GM12892 (cell line): ENCODE results near the gene GPR18.

Experiments used
- POLR2A ChIP-seq: IDR thresholded peaks from 2 replicates; pipeline ENCODE4 v1.6.1; 2011; ENCODE audit warnings: low read depth, low read length, control low read depth
- POLR2AphosphoS5 ChIP-seq: IDR thresholded peaks from 2 replicates; pipeline ENCODE4 v1.6.1; 2011; ENCODE audit warnings: low read depth, low read length, control low read depth
- TAF1 ChIP-seq: IDR thresholded peaks from 2 replicates; pipeline ENCODE4 v1.6.1; 2011; ENCODE audit warnings: low read depth, mild to moderate bottlenecking, control low read depth, low read length, borderline replicate concordance

- TF ChIP-seq POLR2AphosphoS5 (no peak), POLR2A (no peak), TAF1 (no peak)
These were observed 37.5 kb upstream of the GPR18 start for GRCh38 chr13:99295488-99296252.
